Testis (tissue), 3 donors: ENCODE results near the gene MAP2K7. TPM values are rescaled to one million over a fixed set of nuclear protein-coding genes. Genes with fewer than 3 reads are reported as not detected.
A peak's percentile ranks its signal among the peaks of the same experiment; 100 is the strongest.

Source experiments
- DNase-seq: peaks from one replicate; pipeline ENCODE4 v3.0.0-alpha.2; 2019
- H3K27ac ChIP-seq, 2 donors: fragments of 200-600 bp; sonication (generic); one replicate each; pipeline ENCODE4 v1.5.1; 2019
- H3K27me3 ChIP-seq: fragments of 200-600 bp; sonication (generic); one replicate; pipeline ENCODE4 v1.5.1; 2019
- H3K36me3 ChIP-seq: fragments of 200-600 bp; sonication (generic); one replicate; pipeline ENCODE4 v1.5.1; 2017; ENCODE audit warnings: low read depth; ENCODE audit errors: missing control alignments
- H3K4me1 ChIP-seq: fragments of 200-600 bp; sonication (generic); one replicate; pipeline ENCODE4 v1.5.1; 2019
- H3K4me3 ChIP-seq, 2 donors: fragments of 200-600 bp; sonication (generic); one replicate each; pipeline ENCODE4 v1.5.1; 2017 to 2019
- H3K9me3 ChIP-seq: fragments of 200-600 bp; sonication (generic); one replicate; pipeline ENCODE4 v1.5.1; 2017
- CTCF ChIP-seq, 3 experiments: fragments of 450-650 bp in 2 of 3; fragments of 200-600 bp in 1 of 3; sonication (generic) in 1 of 3; IDR thresholded peaks; one replicate each; pipeline ENCODE4 v1.5.1; 2016 to 2019; ENCODE audit warnings: antibody characterized with exemption in 3 of 3, mild to moderate bottlenecking in 2 of 3, moderate library complexity in 1 of 3
- POLR2A ChIP-seq: fragments of 450-650 bp; IDR thresholded peaks from one replicate; pipeline ENCODE4 v1.6.1; 2017; ENCODE audit warnings: antibody characterized with exemption, mild to moderate bottlenecking, moderate library complexity
- WGBS, 2 donors: methylation state at CpG; one replicate each; pipeline ENCODE4 v1.1.5; 2018; 5-methylcytosine and 5-hydroxymethylcytosine counted together
- intact Hi-C: fragments of 100-400 bp; cut with DNase I; formaldehyde crosslinking; loops from one replicate; pipeline ENCODE4 v1.15.1; 2023; ENCODE audit warnings: low total_unique reads
- polyA plus RNA-seq: library from polyadenylated mRNA; stranded (reverse); fragments of 350-450 nt; fragmentation: Illumina TruSeq; extraction: RNeasy Lipid Tissue Mini Kit (QIAGEN cat#74804); gene quantifications from one replicate; pipeline ENCODE4 v1.2.3, GENCODE V29; 2014; ENCODE audit warnings: low read depth, low replicate concordance; ENCODE audit not compliant: insufficient read depth
- total RNA-seq, 2 donors: library from RNA; depleted of rRNA; stranded (reverse); fragments of >200 nt; gene quantifications; one replicate each; pipeline ENCODE4 v1.2.3, GENCODE V29; 2016

MAP2K7 gene
- total and polyA plus RNA-seq, 3 donors from 2014 or later, result 30.6 to 44.0 (median 34.8) TPM

DNA sequence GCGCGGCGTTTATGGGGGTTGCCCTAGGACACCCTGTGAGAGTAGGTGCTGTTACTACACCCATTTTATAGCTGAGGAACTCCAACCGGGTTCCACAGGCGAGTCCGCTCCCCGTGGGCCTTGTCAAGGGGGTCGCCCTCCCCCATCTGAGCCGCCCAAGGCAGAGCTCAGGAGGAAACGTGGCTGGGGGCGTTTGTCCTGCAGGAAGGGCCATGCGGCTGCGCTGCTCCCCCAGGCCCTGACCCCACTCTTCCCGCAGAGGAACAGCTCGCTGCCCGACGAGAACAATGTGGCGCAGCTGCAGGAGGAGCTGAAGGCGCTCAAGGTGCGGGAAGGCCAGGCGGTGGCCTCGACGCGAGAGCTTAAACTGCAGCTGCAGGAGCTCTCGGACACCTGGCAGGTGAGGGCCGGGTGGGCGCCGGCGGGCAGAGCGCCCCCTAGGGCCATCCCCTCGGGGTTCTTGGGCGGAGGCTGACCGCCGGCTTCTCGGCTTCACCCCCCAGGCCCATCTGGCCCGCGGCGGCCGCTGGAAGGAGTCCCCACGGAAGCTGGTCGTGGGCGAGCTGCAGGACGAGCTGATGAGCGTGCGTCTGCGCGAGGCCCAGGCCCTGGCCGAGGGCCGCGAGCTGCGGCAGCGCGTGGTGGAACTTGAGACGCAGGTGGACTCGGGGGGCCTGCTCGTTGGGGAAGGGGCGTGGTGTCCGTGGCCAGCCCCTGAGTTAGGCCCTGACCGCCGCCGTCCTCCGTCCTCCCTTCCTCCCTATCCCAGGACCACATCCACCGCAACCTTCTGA, 41.9 kb upstream of the MAP2K7 start:
- Histone ChIP-seq H3K4me3 (peak overlapping the region in 1 of 2 donors; percentile 12), H3K27me3 (no peaks in the 10 kb centered on the region), H3K9me3 (no peaks in the 10 kb centered on the region), H3K27ac (no peak overlapping the region), H3K36me3 (no peaks in the 10 kb centered on the region), H3K4me1 (no peaks in the 10 kb centered on the region)
- intact Hi-C loops, result no loop called here
- 65 to 71% methylated on average over 14 to 62 of the region's 63 CpGs for WGBS, 2 donors
- no peak for DNase-seq
- TF ChIP-seq POLR2A, result no peak

DNA sequence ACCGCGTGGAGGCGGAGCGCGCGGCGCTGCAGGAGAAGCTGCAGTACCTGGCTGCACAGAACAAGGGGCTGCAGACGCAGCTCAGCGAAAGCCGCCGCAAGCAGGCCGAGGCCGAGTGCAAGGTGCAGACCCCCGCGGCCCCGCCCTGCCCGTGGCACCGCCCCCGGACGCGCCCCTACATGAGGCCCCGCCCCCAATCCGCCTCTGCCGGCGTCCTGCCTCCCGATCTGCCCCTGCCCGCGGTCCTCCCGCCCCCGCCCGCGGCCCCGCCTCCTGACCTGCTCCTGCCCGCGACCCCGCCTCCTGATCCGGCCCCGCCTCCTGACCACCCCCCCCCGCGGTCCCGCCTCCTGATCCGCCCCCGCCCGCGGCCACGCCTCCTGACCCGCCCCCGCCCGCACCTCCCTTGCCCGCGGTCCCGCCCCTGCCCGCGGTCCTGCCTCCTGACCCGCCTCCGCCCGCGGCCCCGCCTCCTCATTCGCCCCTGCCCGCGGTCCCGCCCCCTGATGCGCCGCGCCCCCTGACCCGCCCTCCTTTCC, 41.2 kb upstream of the MAP2K7 start:
- 43% methylated on average over 20 of the region's 67 CpGs; no CpG with 5 or more reads in 1 of the 2 donors for WGBS, 2 donors
- peak; percentile 58 for DNase-seq
- Histone ChIP-seq H3K36me3 (no peaks in the 10 kb centered on the region), H3K27me3 (no peaks in the 10 kb centered on the region), H3K4me3 (peak overlapping the region; percentile 12 to 39), H3K4me1 (no peaks in the 10 kb centered on the region), H3K9me3 (no peaks in the 10 kb centered on the region), H3K27ac (no peak overlapping the region)
- TF ChIP-seq CTCF (IDR thresholded peaks at IDR 0.05), result no peak
- TF ChIP-seq POLR2A, result no peak
- intact Hi-C loops, result no loop called here

DNA sequence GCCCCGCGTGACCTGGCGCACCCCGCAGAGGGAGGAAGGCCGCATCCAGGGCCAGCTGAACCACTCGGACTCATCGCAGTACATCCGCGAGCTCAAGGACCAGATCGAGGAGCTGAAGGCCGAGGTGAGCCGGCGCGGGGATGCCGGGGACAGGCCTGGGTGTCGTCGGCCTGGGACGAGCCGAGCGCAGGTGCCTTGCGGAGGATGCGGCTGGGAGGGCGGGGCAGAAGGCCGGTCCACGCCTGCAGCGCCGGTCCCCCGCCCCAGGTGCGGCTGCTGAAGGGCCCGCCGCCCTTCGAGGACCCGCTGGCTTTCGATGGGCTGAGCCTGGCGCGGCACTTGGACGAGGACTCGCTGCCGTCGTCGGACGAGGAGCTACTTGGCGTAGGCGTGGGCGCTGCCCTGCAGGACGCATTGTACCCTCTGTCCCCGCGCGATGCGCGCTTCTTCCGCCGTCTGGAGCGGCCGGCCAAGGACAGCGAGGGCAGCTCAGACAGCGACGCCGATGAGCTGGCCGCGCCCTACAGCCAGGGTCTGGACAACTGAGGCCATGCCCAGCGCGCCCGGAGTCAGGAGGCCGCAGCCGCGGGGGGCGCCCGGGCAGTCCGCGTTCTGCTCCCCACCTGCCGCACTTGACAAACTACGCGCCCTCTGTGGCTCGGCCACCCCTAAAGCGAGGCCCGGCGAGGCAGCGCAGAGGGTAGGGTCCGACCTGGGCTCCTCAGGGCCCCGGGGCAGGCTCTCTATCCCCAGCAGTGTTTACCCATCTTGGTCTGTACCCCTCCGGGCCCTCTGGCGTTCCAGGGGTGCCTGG, 40.3 kb upstream of the MAP2K7 start:
- no peaks in the 10 kb centered on the region for H3K9me3 ChIP-seq
- DNase-seq, result no peak
- no peaks in the 10 kb centered on the region for H3K27me3 ChIP-seq
- intact Hi-C loops, result no loop called here
- H3K4me1 ChIP-seq, result peaks cover 1% of the 10 kb centered on the region
- H3K36me3 ChIP-seq, result no peaks in the 10 kb centered on the region
- no peak overlapping the region for H3K27ac ChIP-seq
- WGBS, 2 donors, result 54 to 72% methylated on average over 13 to 53 of the region's 83 CpGs
- TF ChIP-seq POLR2A (no peak), CTCF (IDR thresholded peaks at IDR 0.05) (no peak)
- H3K4me3 ChIP-seq, result peak overlapping the region in 1 of 2 donors; percentile 39

- no peak for DNase-seq
- TF ChIP-seq CTCF (IDR thresholded peaks at IDR 0.05) (no peak), POLR2A (no peak)
- 83 to 84% methylated on average over 8 to 21 of the region's 21 CpGs for WGBS, 2 donors
- Histone ChIP-seq H3K36me3 (no peaks in the 10 kb centered on the region), H3K4me3 (no peak overlapping the region), H3K27me3 (no peaks in the 10 kb centered on the region), H3K27ac (no peak overlapping the region), H3K4me1 (peaks cover 7% of the 10 kb centered on the region), H3K9me3 (no peaks in the 10 kb centered on the region)
- intact Hi-C loops, result no loop called here
These were observed 39.5 kb upstream of the MAP2K7 start for GRCh38 chr19:7863971-7864689.

- no peaks in the 10 kb centered on the region for H3K36me3 ChIP-seq
- intact Hi-C loops, result no loop called here
- 78 to 85% methylated on average over 18 of the region's 18 CpGs for whole genome bisulfite sequencing, 2 donors
These were observed 39.0 kb upstream of the MAP2K7 start for GRCh38 chr19:7864690-7865074.

More at GRCh38 chr19:7864690-7865074, 39.0 kb upstream of the MAP2K7 start:
- Histone ChIP-seq H3K27ac (no peak overlapping the region), H3K4me1 (peaks cover 7% of the 10 kb centered on the region), H3K4me3 (no peak overlapping the region), H3K9me3 (no peaks in the 10 kb centered on the region), H3K27me3 (no peaks in the 10 kb centered on the region)
- no peak for TF ChIP-seq CTCF (IDR thresholded peaks at IDR 0.05)
- no peak for TF ChIP-seq POLR2A
- DNase-seq, result no peak
